Measurements from ENCODE around the gene FGF2. TPM values are rescaled to one million over a fixed set of nuclear protein-coding genes. Genes with fewer than 3 reads are reported as not detected.
"Not testable (repeated sequence)": the region's sequence is repeated elsewhere in the genome, so short reads cannot be mapped to it uniquely, and the experiment has no call there.

The FGF2 gene
- total RNA-seq, 8 experiments from 2014 or later, result 6.0 to 40.3 (median 9.5) TPM

DNA sequence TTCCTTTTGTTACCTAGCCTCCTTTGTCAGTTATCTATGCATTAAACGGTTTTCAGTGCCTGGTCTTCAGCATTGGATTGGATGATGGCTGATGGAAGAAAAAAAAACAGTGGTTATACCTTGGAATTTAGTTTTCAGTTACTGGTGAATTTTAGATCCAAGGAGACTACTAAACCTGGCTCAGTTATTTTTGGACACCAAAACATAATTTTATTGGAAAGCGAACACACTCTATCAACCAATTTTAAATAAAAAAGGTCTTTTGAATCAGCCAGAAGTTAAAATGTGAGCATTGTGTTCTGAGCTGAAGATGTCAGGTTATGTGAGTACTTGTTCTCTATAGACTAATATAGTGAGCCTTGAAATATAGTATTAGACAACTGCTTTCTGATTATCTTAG is 32.1 kb downstream of the FGF2 start:
- WGBS, 10 experiments, result 57 to 100% (median 96%) methylated on average over 1 to 2 of the region's 2 CpGs; no CpG with 5 or more reads in 2 of the 10 experiments
- no peak for ATAC-seq (replicated peaks in 6 of 8)
- Histone ChIP-seq H3K4me1 (replicated peaks in 1 of 2) (no peaks in the 10 kb centered on the region), H3K4me3 (no peak overlapping the region), H3K27ac (no peak overlapping the region)
- in situ Hi-C loops (cut with MboI; ENCODE audit: low pct_unique_long_range_greater_than_20kb in 2 of 9, low sequenced_read_pairs in 9 of 9, unreplicated experiment in 9 of 9), result no loop called here

DNA sequence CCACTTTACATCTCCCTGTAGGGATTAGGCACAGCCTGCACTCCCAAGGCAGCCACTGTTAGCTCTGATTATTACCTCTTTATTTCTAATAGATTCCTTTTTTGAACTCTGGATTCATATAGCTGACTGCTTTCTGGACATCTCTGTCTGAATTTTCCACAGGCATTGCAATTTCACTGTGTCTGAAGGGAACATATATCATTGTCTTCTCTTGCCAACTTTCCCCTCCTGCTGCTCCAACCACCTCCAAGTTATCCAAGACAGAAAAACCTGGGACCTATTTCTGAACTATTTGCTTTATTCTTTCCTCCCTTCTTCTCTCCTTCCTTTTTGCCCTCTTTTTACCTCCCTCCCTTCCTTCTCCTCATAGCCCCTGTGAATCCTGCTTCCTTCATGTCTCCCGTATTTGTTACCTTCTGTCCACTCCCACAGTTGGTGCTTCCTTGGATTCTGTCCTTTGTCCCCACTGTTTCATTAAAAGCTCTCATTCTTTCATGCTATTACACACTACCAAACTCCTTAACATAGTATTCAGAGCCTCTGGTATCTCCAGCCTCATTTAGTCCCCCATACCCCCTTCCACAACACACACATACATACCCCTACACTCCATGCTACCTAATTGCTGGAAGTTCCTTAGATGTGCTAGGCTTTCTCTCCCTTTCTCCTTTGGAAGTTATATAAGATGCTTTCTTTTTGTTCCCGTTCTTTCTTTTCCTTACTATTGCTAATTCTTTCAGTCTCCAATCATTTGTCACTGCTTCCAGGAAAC is 34.7 kb downstream of the FGF2 start:
- Histone ChIP-seq H3K4me3 (no peak overlapping the region), H3K27ac (no peak overlapping the region), H3K4me1 (replicated peaks in 1 of 2) (no peaks in the 10 kb centered on the region)
- peak in 1 of 8 experiments; percentile 19 for ATAC-seq (replicated peaks in 6 of 8)
- in situ Hi-C loops (cut with MboI; ENCODE audit: low pct_unique_long_range_greater_than_20kb in 2 of 9, low sequenced_read_pairs in 9 of 9, unreplicated experiment in 9 of 9), result no loop called here
- WGBS, 10 experiments, result 50 to 95% (median 71%) methylated on average over 1 to 2 of the region's 2 CpGs; no CpG with 5 or more reads in 2 of the 10 experiments

DNA sequence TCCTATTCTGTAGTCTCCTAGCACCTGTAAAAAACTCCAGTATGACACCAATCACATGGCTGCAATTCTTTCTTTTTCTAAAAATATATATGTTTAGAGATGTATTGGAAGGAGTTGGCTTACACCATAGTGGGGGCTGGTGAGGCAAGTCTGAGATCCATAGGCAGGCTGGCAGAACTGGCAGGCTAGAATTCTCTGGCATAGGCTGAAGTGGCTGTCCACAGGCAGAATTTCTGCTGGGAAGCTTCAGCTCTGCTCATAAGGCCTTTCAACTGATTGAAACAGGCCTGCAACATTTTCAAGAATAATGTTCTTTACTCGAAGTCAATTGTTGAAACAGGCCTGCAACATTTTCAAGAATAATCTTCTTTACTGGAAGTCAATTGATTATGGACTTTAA is 37.0 kb downstream of the FGF2 start:
- peak in 1 of 8 experiments; percentile 59 for ATAC-seq (replicated peaks in 6 of 8)
- whole genome bisulfite sequencing, 10 experiments, result 14 to 100% (median 75%) methylated on average over 1 of the region's 1 CpG
- Histone ChIP-seq H3K4me3 (no peak overlapping the region), H3K4me1 (replicated peaks in 1 of 2) (no peaks in the 10 kb centered on the region), H3K27ac (no peak overlapping the region)
- in situ Hi-C loops (cut with MboI; ENCODE audit: low pct_unique_long_range_greater_than_20kb in 2 of 9, low sequenced_read_pairs in 9 of 9, unreplicated experiment in 9 of 9), result no loop called here

DNA sequence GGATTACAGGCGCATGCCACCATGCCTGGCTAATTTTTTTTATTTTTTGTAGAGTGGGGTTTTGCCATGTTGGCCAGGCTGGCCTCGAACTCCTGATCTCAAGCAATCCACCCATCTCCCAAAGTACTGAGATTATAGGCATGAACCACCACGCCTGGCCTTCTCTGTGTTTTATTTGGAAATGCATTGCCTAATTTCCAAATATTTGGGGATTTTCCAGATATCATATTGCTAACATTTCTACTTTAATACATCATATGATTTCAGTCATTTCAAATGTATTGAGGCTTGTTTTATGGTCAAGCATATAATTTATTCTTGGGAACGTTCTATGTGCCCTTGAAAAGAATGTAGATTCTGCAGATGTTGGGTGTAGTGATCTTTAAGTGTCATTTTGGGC is 38.8 kb downstream of the FGF2 start:
- in situ Hi-C loops (cut with MboI; ENCODE audit: low pct_unique_long_range_greater_than_20kb in 2 of 9, low sequenced_read_pairs in 9 of 9, unreplicated experiment in 9 of 9), result no loop called here
- 60 to 100% (median 97%) methylated on average over 1 to 4 of the region's 4 CpGs; no CpG with 5 or more reads in 2 of the 10 experiments for WGBS, 10 experiments
- Histone ChIP-seq H3K4me3 (no peak overlapping the region), H3K4me1 (replicated peaks in 1 of 2) (no peaks in the 10 kb centered on the region), H3K27ac (no peak overlapping the region)
- no peak for ATAC-seq (replicated peaks in 6 of 8)

DNA sequence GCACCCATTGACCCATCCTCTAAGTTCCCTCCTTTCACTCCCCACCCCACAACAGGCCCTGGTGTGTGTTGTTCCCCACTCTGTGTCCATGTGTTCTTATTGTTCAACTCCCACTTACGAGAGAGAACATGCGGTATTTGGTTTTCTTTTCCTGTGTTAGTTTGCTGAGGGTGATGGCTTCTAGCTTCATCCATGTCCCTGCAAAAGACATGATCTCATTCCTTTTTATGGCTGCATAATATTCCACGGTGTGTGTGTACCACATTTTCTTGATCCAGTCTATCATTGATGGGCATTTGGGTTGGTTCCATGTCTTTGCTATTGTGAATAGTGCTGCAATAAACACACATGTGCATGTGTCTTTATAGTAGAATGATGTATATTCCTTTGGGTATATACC is 41.6 kb downstream of the FGF2 start:
- ATAC-seq (replicated peaks in 6 of 8); in situ Hi-C loops (cut with MboI; ENCODE audit: low pct_unique_long_range_greater_than_20kb in 2 of 9, low sequenced_read_pairs in 9 of 9, unreplicated experiment in 9 of 9); H3K4me1 ChIP-seq (replicated peaks in 1 of 2); H3K4me3 ChIP-seq; H3K27ac ChIP-seq: not testable (repeated sequence)
- WGBS, 10 experiments, result 92 to 100% (median 100%) methylated on average over 2 to 3 of the region's 3 CpGs; no CpG with 5 or more reads in 2 of the 10 experiments

DNA sequence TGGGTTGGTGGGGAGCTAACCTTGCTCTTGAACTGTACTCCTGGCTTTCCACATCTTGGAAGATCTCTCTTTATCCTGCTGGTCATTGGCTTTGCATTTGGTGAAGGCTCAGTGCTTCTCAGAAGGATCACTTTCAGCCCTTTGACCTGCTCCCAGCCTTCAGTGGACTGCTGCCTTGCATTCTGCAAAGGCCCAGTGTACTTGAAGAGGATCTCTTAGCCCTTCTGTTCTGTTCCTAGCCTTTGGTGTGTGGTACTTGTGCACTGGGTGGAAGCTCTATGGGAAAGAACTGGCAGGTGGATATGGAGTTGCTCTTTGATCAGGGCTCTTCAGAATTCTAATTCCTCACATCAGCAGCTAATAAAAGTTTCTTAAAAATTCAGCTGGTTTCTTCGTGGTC is 46.5 kb downstream of the FGF2 start:
- Histone ChIP-seq H3K4me1 (replicated peaks in 1 of 2) (no peaks in the 10 kb centered on the region), H3K4me3 (no peak overlapping the region), H3K27ac (no peak overlapping the region)
- no peak for ATAC-seq (replicated peaks in 6 of 8)
- WGBS, 10 experiments, result 50 to 100% (median 83%) methylated on average over 1 of the region's 1 CpG; no CpG with 5 or more reads in 6 of the 10 experiments
- in situ Hi-C loops (cut with MboI; ENCODE audit: low pct_unique_long_range_greater_than_20kb in 2 of 9, low sequenced_read_pairs in 9 of 9, unreplicated experiment in 9 of 9), result no loop called here

DNA sequence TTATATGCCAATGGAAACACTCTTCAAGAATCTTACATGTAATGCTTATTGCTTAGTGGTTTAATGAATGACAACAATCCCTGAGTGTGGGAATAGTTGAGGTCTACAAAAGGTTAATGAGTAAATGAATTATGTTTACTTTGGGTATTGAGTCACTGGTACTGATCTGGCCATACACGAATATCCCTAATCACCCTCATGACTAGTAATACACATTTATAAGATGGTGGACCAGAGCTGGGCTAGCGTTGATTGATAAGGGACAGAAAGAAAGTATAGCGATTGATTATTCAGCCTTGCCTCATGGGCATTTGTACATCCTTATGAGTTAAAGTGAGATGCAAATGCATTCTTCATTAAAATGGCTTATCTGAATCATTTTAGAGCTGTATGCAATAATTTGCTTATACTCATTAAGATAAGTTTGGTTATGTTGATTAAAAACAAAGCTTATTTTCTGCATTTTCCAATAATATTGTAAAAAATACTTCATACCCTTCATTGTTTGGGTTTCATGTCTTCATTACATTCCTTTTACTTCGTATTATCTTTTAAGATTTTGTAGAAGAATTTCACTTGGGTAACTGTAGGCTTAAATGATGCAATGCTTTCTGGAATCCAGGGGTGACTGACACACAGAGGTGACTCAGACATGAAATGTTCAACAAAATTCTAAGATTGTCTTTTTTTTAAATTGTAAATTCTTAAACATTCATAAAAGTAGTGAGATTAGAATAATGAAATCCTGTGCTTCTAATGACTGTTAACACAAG is 47.4 kb downstream of the FGF2 start:
- 0 to 100% (median 81%) methylated on average over 2 to 4 of the region's 4 CpGs for WGBS, 10 experiments
- in situ Hi-C loops (cut with MboI; ENCODE audit: low pct_unique_long_range_greater_than_20kb in 2 of 9, low sequenced_read_pairs in 9 of 9, unreplicated experiment in 9 of 9), result no loop called here
- no peak overlapping the region for H3K27ac ChIP-seq
- no peak overlapping the region for H3K4me3 ChIP-seq
- ATAC-seq (replicated peaks in 6 of 8), result peak in 2 of 8 experiments; percentile 93 to 94
- H3K4me1 ChIP-seq (replicated peaks in 1 of 2), result no peaks in the 10 kb centered on the region

DNA sequence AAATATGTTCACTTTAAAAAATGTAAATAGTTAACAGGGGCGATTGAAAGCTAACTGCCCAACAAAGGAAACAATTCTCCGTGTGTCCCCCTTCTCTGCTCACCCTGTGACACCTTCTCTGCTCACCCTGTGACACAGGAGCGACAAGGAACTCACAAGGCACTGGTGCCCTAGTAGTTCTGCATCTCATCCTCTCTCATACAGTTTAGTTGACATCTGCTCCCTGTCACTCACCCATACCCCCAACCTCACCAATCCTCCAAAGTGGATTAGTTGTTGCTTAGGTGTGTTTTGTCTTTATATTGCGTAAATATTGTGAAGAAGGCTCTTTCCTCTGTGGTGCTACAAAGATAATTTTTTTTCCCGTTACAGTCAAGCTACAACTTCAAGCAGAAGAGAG is 49.3 kb downstream of the FGF2 start:
- 89 to 100% (median 94%) methylated on average over 1 to 5 of the region's 5 CpGs; no CpG with 5 or more reads in 1 of the 10 experiments for WGBS, 10 experiments
- no peak overlapping the region for H3K27ac ChIP-seq
- ATAC-seq (replicated peaks in 6 of 8), result no peak
- H3K4me1 ChIP-seq (replicated peaks in 1 of 2), result no peaks in the 10 kb centered on the region
- in situ Hi-C loops (cut with MboI; ENCODE audit: low pct_unique_long_range_greater_than_20kb in 2 of 9, low sequenced_read_pairs in 9 of 9, unreplicated experiment in 9 of 9), result no loop called here
- no peak overlapping the region for H3K4me3 ChIP-seq

DNA sequence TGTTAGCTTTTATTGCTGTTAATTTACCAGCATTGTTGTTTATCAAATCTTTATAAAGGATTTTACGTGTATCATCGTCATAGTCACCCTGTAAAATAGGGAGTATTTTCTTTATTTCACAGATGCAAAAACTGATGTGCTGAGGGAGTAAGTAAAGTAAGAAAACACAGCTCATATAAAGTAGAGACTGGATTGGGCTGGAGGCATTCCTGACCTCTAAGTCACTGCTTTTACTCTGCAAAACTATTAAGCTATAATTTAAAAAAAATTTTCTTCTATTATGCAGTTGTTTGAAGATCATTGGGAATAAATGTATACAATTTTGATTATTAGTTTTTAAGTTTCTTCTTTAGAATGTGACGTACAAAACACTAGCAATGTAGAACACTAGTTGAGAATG is 49.8 kb downstream of the FGF2 start:
- Histone ChIP-seq H3K4me3 (no peak overlapping the region), H3K4me1 (replicated peaks in 1 of 2) (no peaks in the 10 kb centered on the region), H3K27ac (no peak overlapping the region)
- in situ Hi-C loops (cut with MboI; ENCODE audit: low pct_unique_long_range_greater_than_20kb in 2 of 9, low sequenced_read_pairs in 9 of 9, unreplicated experiment in 9 of 9), result no loop called here
- WGBS, 10 experiments, result 65 to 100% (median 92%) methylated on average over 2 to 3 of the region's 3 CpGs
- no peak for ATAC-seq (replicated peaks in 6 of 8)

DNA sequence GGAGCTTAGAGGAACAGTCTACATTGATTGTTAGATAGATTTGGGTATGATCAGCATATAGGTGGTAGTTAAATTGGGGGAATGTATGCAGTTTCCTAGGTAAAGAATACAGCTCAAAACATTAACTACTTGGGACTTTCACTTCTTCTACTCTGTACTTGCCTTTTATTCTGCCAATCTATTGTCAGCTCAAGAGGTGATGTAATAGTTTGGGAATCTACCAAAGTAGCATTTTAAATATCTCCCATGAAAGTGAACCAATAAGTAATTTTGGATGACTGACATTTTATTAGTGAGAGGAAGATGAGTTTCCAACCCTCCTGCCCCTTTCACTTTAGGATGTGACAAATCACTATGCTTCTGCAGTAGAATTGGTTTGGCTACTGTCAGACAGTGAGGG is 52.4 kb downstream of the FGF2 start:
- Histone ChIP-seq H3K4me1 (replicated peaks in 1 of 2) (no peaks in the 10 kb centered on the region), H3K27ac (no peak overlapping the region), H3K4me3 (no peak overlapping the region)
- in situ Hi-C loops (cut with MboI; ENCODE audit: low pct_unique_long_range_greater_than_20kb in 2 of 9, low sequenced_read_pairs in 9 of 9, unreplicated experiment in 9 of 9), result no loop called here
- ATAC-seq (replicated peaks in 6 of 8), result no peak

DNA sequence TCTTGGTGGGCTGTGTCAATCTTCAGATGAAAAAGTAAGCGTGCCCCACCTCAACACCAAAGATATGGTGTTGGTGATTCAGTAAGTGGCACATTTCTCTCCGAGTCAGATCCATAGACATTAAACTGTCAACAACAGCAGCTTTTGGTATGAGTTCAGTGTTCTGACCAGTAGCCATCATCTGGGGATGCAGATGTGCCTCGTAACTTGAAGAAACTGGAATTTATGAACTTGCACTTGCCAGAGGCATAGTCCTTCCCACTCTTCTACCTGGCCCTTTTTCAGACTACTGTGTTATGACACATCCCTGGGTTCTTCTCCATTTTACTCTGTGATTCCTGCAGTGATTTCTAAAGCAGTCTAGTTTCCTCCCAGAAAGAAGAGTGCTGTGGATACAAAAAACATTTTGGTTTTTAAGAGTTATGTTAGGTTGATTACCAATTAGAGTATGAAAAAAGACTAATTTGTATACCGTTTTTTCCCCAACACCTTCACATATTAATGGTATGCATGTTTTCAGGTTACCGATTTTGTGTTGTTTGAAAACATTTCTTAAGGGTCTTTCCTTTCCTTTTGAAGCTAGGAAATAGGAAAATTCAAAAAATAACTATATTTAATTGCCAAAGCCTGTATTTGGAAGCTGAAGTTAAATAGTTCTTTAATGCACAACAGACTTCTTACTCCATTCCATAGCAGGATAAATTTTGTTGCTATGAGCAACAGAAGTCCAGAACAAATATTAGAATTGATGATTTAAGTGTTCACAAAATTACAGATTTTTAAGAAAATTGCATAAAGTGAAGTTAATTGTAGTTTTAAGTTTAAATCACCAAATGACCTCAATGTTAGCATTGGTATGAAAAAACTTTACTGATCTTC is 56.5 kb downstream of the FGF2 start:
- in situ Hi-C loops (cut with MboI; ENCODE audit: low pct_unique_long_range_greater_than_20kb in 2 of 9, low sequenced_read_pairs in 9 of 9, unreplicated experiment in 9 of 9), result no loop called here
- peak in 2 of 8 experiments; percentile 38 to 71 for ATAC-seq (replicated peaks in 6 of 8)
- no peak overlapping the region for H3K27ac ChIP-seq
- WGBS, 10 experiments, result 16 to 100% (median 93%) methylated on average over 1 to 5 of the region's 5 CpGs
- H3K4me1 ChIP-seq (replicated peaks in 1 of 2), result no peaks in the 10 kb centered on the region
- no peak overlapping the region for H3K4me3 ChIP-seq

DNA sequence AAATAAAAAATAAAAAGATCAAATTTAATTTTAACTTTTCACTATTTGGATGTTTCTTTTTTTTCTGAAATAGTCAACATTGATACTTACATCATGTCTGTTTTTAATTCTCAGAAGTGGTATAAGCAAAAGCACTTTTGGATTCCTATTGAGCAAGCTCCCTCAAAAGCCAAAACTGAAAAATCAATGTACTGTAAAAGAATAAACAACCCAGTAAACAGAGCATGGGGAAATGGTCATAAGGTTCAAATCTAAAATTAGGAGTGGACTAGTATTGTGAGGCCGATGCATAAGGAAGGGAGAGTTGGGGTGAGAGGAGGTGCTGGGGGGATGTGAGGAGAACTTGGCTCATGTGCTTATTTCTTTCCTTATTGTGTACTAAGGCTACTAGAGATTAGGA is 57.9 kb downstream of the FGF2 start:
- H3K27ac ChIP-seq, result no peak overlapping the region
- no peaks in the 10 kb centered on the region for H3K4me1 ChIP-seq (replicated peaks in 1 of 2)
- in situ Hi-C loops (cut with MboI; ENCODE audit: low pct_unique_long_range_greater_than_20kb in 2 of 9, low sequenced_read_pairs in 9 of 9, unreplicated experiment in 9 of 9), result no loop called here
- 50 to 100% (median 83%) methylated on average over 1 of the region's 1 CpG; no CpG with 5 or more reads in 2 of the 10 experiments for WGBS, 10 experiments
- ATAC-seq (replicated peaks in 6 of 8), result no peak
- no peak overlapping the region for H3K4me3 ChIP-seq

DNA sequence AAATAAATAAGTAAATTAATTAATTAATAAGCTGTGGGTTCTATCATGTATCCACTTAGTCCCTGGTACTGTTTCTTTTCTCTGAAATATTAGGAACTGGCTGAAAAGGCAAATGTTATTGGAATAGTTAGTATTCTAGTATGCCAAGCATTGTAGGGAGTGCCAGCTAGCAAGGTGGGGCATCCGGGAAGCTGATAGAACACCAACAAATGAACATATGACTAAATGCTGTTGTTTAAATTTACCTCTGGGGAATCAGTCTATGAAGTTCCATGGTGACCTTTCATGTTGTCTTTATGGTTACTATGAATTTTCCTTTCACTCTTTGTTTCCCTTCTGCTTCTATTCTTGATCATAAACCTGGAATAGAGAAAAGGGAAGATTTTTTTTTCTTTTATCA is 63.1 kb downstream of the FGF2 start:
- ATAC-seq (replicated peaks in 6 of 8), result peak in 2 of 8 experiments; percentile 66 to 88
- Histone ChIP-seq H3K27ac (no peak overlapping the region), H3K4me3 (no peak overlapping the region), H3K4me1 (replicated peaks in 1 of 2) (peaks cover 0 to under 1% of the 10 kb centered on the region in 2 donors)
- in situ Hi-C loops (cut with MboI; ENCODE audit: low pct_unique_long_range_greater_than_20kb in 2 of 9, low sequenced_read_pairs in 9 of 9, unreplicated experiment in 9 of 9), result no loop called here
- 0 to 100% (median 71%) methylated on average over 1 of the region's 1 CpG; no CpG with 5 or more reads in 2 of the 10 experiments for WGBS, 10 experiments

Data from motor neuron (in vitro differentiated cells).